ENCODE results near the gene SNCB. TPM values are rescaled to one million over a fixed set of nuclear protein-coding genes. Genes with fewer than 3 reads are reported as not detected.

SNCB gene
- total RNA-seq, 1 experiment from 2014 or later = not detected

GRCh38 chr5:176650354-176650884 is 20.1 kb upstream of the SNCB start (continued):
- TF ChIP-seq ELF1 (IDR thresholded peaks at IDR 0.05; ENCODE audit: borderline replicate concordance, low read depth) = no peak
- no peak for TF ChIP-seq ZBTB33 (IDR thresholded peaks at IDR 0.05; ENCODE audit: extremely low read depth, insufficient replicate concordance, low read length)
- TF ChIP-seq RAD21 (IDR thresholded peaks at IDR 0.05; ENCODE audit: low read depth) = no peak
- TF ChIP-seq YY1 (IDR thresholded peaks at IDR 0.05; ENCODE audit: extremely low read depth, insufficient replicate concordance, low read depth, low read length) = no peak
- TF ChIP-seq REST (IDR thresholded peaks at IDR 0.05; ENCODE audit: low read depth) = no peak

- peak overlapping the region; percentile 86 to 89 for H3K4me3 ChIP-seq (replicated peaks in 1 of 2; ENCODE audit: low read depth in 1 of 2, low read length in 2 of 2)
- TF ChIP-seq MAX (IDR thresholded peaks at IDR 0.05) (no peak), ATF3 (IDR thresholded peaks at IDR 0.05) (no peak), ZNF274 (IDR thresholded peaks at IDR 0.05; ENCODE audit: low read depth, low read length) (no peak), CTCF (IDR thresholded peaks at IDR 0.05 in 2 of 3, conservative IDR thresholded peaks at IDR 0.05 in 1 of 3; ENCODE audit: borderline replicate concordance in 1 of 3, insufficient read depth in 1 of 3, low read depth in 2 of 3, low read length in 2 of 3) (no peak)
- peaks cover 28% of the 10 kb centered on the region for H3K79me2 ChIP-seq (ENCODE audit: insufficient read depth, low read length)
- CTCF ChIA-PET = interaction anchor here (2.0 to 2.2 kb wide), 2 partner anchors 12 to 918 kb away, joined by 4 to 11 read pairs; no protein-coding TSS in a partner anchor
- POLR2A ChIA-PET = no interaction called here
- no peaks in the 10 kb centered on the region for H3K9me2 ChIP-seq (ENCODE audit: insufficient read depth)
- H3K27me3 ChIP-seq (ENCODE audit: insufficient read depth, low read length) = no peaks in the 10 kb centered on the region
- H4K20me1 ChIP-seq (ENCODE audit: insufficient read depth) = no peaks in the 10 kb centered on the region
- DNase-seq (ENCODE audit: low read depth, low spot score) (no peak), ATAC-seq (no peak)
- H3K4me1 ChIP-seq (ENCODE audit: control insufficient read depth in 1 of 2, insufficient read depth in 2 of 2, low read length in 2 of 2) = peaks cover 20 to 44% of the 10 kb centered on the region in 2 experiments
- peak overlapping the region; percentile 84 for H3K9ac ChIP-seq (ENCODE audit: low read length)
- H3K27ac ChIP-seq (ENCODE audit: low read depth, low read length) = peak overlapping the region; percentile 63; the same call in 1 of the 2 replicates
- no peaks in the 10 kb centered on the region; a peak in 1 of 4 replicates for H3K36me3 ChIP-seq (ENCODE audit: control insufficient read depth in 1 of 2, insufficient read depth in 2 of 2, low read length in 2 of 2)
- peak overlapping the region; percentile 94 for H3K4me2 ChIP-seq (ENCODE audit: low read length)
- intact Hi-C loops (cut with micrococcal nuclease) = no loop called here
- no peak overlapping the region for H2AFZ ChIP-seq (ENCODE audit: low read depth, low read length, poor library complexity, severe bottlenecking)
- no peaks in the 10 kb centered on the region for H3K9me3 ChIP-seq (ENCODE audit: control insufficient read depth in 1 of 2, insufficient read depth in 1 of 2, low read depth in 1 of 2, low read length in 2 of 2)
- BruUV-seq (replicated peaks) = no TSS peak
- RAD21 ChIA-PET (ENCODE audit: low non-redundant PET in 1 of 2, low total read pairs in 2 of 2, uncharacterized antibody in 2 of 2, unreplicated experiment in 2 of 2) = no interaction called here
Measured at GRCh38 chr5:176648474-176649194, 18.3 kb upstream of the SNCB start.

All from HCT116 (cell line).